EH (cell line): ENCODE measurements around the gene ARHGDIB.

Experiments
- DNase-seq: peaks from one replicate; pipeline ENCODE4 v3.0.0-alpha.2; 2015; ENCODE audit warnings: low read depth

ARHGDIB gene

GRCh38 chr12:14930299-14930698 lies 31.1 kb downstream of the ARHGDIB start:
- peak; percentile 81 for DNase-seq

- peak; percentile 75 for DNase-seq
Observed at GRCh38 chr12:14928931-14929330, 32.5 kb downstream of the ARHGDIB start.

- DNase-seq: no peak
Observed at GRCh38 chr12:14927267-14927666, 34.1 kb downstream of the ARHGDIB start.

- no peak for DNase-seq
Observed at GRCh38 chr12:14924541-14924940, 36.9 kb downstream of the ARHGDIB start.

- DNase-seq: no peak
Observed at GRCh38 chr12:14923944-14924343, 37.5 kb downstream of the ARHGDIB start.

- no peak for DNase-seq
Observed at GRCh38 chr12:14921218-14921617, 40.2 kb downstream of the ARHGDIB start.

- DNase-seq: no peak
Observed at GRCh38 chr12:14920475-14921126, 40.8 kb downstream of the ARHGDIB start.

GRCh38 chr12:14919455-14919854 lies 41.9 kb downstream of the ARHGDIB start:
- DNase-seq: no peak

- no peak for DNase-seq
Observed at GRCh38 chr12:14915736-14916135, 45.7 kb downstream of the ARHGDIB start.

GRCh38 chr12:14913381-14913781 lies 48.0 kb downstream of the ARHGDIB start:
- DNase-seq: no peak

- DNase-seq: no peak
Observed at GRCh38 chr12:14911131-14911530, 50.3 kb downstream of the ARHGDIB start.

GRCh38 chr12:14910090-14910915 lies 51.1 kb downstream of the ARHGDIB start:
- DNase-seq: no peak

GRCh38 chr12:14907953-14908352 lies 53.4 kb downstream of the ARHGDIB start:
- DNase-seq: no peak

GRCh38 chr12:14906114-14906513 lies 55.3 kb downstream of the ARHGDIB start:
- no peak for DNase-seq

GRCh38 chr12:14905269-14906004 lies 56.0 kb downstream of the ARHGDIB start:
- DNase-seq: no peak

- DNase-seq: no peak
Observed at GRCh38 chr12:14904854-14905253, 56.5 kb downstream of the ARHGDIB start.

- DNase-seq: no peak
Observed at GRCh38 chr12:14903386-14904098, 57.9 kb downstream of the ARHGDIB start.

- peak; percentile 37 for DNase-seq
Observed at GRCh38 chr12:14902465-14902864, 58.9 kb downstream of the ARHGDIB start.

GRCh38 chr12:14901228-14901562 lies 60.2 kb downstream of the ARHGDIB start:
- DNase-seq: no peak

GRCh38 chr12:14900521-14901227 lies 60.7 kb downstream of the ARHGDIB start:
- no peak for DNase-seq

- peak; percentile 63 for DNase-seq
Observed at GRCh38 chr12:14896521-14897169, 64.8 kb downstream of the ARHGDIB start.
